ENCODE measurements around the gene RNPEPL1. TPM values are rescaled to one million over a fixed set of nuclear protein-coding genes. Genes with fewer than 3 reads are reported as not detected.
"Not testable (repeated sequence)": the region's sequence is repeated elsewhere in the genome, so short reads cannot be mapped to it uniquely, and the experiment has no call there.

RNPEPL1 gene
- total RNA-seq, 1 experiment from 2014 or later, result 88.2 TPM

GRCh38 chr2:240560480-240561324 lies 7.6 kb upstream of the RNPEPL1 start:
- DNase-seq (ENCODE audit: low read depth, low spot score) (peak; percentile 84), ATAC-seq (peak; percentile 83)
- ChIA-PET CTCF (no interaction called here), POLR2A (interaction anchor here (0.7 kb wide), 2 partner anchors 8 to 125 kb away, joined by 3 to 15 read pairs; partner anchors contain the start of gene RNPEPL1)
- Histone ChIP-seq H3K36me3 (ENCODE audit: control insufficient read depth, insufficient read depth, low read length) (peaks cover 4% of the 10 kb centered on the region), H3K4me3 (ENCODE audit: low read depth in 2 of 2, low read length in 2 of 2) (peak overlapping the region; percentile 74 to 84), H3K27me3 (ENCODE audit: control insufficient read depth, insufficient read depth, low read length) (no peaks in the 10 kb centered on the region), H3K27ac (ENCODE audit: low read length) (peak overlapping the region; percentile 92), H3K9me3 (ENCODE audit: control insufficient read depth, insufficient read depth, low read depth, low read length) (no peaks in the 10 kb centered on the region), H3K4me1 (ENCODE audit: control insufficient read depth, insufficient read depth, low read length) (peaks cover 41% of the 10 kb centered on the region)
- TF ChIP-seq, protein P1, sequence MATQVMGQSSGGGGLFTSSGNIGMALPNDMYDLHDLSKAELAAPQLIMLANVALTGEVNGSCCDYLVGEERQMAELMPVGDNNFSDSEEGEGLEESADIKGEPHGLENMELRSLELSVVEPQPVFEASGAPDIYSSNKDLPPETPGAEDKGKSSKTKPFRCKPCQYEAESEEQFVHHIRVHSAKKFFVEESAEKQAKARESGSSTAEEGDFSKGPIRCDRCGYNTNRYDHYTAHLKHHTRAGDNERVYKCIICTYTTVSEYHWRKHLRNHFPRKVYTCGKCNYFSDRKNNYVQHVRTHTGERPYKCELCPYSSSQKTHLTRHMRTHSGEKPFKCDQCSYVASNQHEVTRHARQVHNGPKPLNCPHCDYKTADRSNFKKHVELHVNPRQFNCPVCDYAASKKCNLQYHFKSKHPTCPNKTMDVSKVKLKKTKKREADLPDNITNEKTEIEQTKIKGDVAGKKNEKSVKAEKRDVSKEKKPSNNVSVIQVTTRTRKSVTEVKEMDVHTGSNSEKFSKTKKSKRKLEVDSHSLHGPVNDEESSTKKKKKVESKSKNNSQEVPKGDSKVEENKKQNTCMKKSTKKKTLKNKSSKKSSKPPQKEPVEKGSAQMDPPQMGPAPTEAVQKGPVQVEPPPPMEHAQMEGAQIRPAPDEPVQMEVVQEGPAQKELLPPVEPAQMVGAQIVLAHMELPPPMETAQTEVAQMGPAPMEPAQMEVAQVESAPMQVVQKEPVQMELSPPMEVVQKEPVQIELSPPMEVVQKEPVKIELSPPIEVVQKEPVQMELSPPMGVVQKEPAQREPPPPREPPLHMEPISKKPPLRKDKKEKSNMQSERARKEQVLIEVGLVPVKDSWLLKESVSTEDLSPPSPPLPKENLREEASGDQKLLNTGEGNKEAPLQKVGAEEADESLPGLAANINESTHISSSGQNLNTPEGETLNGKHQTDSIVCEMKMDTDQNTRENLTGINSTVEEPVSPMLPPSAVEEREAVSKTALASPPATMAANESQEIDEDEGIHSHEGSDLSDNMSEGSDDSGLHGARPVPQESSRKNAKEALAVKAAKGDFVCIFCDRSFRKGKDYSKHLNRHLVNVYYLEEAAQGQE (IDR thresholded peaks at IDR 0.05; ENCODE audit: insufficient read depth in 1 of 2, low read depth in 2 of 2, low read length in 1 of 2), result no peak
- 0 out of 2 replicates have a peak, but pooled peaks have one; percentile 64 for TF ChIP-seq SIN3A (IDR thresholded peaks at IDR 0.05; ENCODE audit: borderline replicate concordance, insufficient read depth, low read depth, low read length)
- peak; percentile 86 for TF ChIP-seq POLR2AphosphoS5 (IDR thresholded peaks at IDR 0.05; ENCODE audit: low read depth, low read length)
- TF ChIP-seq CTCF (IDR thresholded peaks at IDR 0.05), result peak; percentile 23
- in situ Hi-C loops (cut with HindIII; ENCODE audit: low pct_unique_long_range_greater_than_20kb, low sequenced_read_pairs), result no loop called here
- intact Hi-C loops (cut with micrococcal nuclease; ENCODE audit: unreplicated experiment), result no loop called here
- BruUV-seq (replicated peaks), result no TSS peak

- BruUV-seq (replicated peaks), result TSS peak; percentile 91
- no peak for DNase-seq (ENCODE audit: low read depth, low spot score)
- no peaks in the 10 kb centered on the region for H3K9me3 ChIP-seq (ENCODE audit: control insufficient read depth, insufficient read depth, low read depth, low read length)
- intact Hi-C loops (cut with micrococcal nuclease; ENCODE audit: unreplicated experiment), result no loop called here
- ChIA-PET CTCF (no interaction called here), POLR2A (interaction anchor here (0.7 kb wide), 1 partner anchor 7 kb away, joined by 15 read pairs; the partner anchor contains the start of gene RNPEPL1)
- peak overlapping the region; percentile 92 for H3K27ac ChIP-seq (ENCODE audit: low read length)
- no peaks in the 10 kb centered on the region for H3K27me3 ChIP-seq (ENCODE audit: control insufficient read depth, insufficient read depth, low read length)
- ATAC-seq, result peak; percentile 0; the same call in 1 of the 2 replicates
- peaks cover 4% of the 10 kb centered on the region for H3K36me3 ChIP-seq (ENCODE audit: control insufficient read depth, insufficient read depth, low read length)
- in situ Hi-C loops (cut with HindIII; ENCODE audit: low pct_unique_long_range_greater_than_20kb, low sequenced_read_pairs), result no loop called here
- TF ChIP-seq SIN3A (IDR thresholded peaks at IDR 0.05; ENCODE audit: borderline replicate concordance, insufficient read depth, low read depth, low read length) (0 out of 2 replicates have a peak, but pooled peaks have one; percentile 2), POLR2AphosphoS5 (IDR thresholded peaks at IDR 0.05; ENCODE audit: low read depth, low read length) (no peak)
- TF ChIP-seq, protein P1 (IDR thresholded peaks at IDR 0.05; ENCODE audit: insufficient read depth in 1 of 2, low read depth in 2 of 2, low read length in 1 of 2), result no peak
- H3K4me1 ChIP-seq (ENCODE audit: control insufficient read depth, insufficient read depth, low read length), result peaks cover 47% of the 10 kb centered on the region
- peak overlapping the region; percentile 74 to 84 for H3K4me3 ChIP-seq (ENCODE audit: low read depth in 2 of 2, low read length in 2 of 2)
Observed at GRCh38 chr2:240561325-240561971, 6.8 kb upstream of the RNPEPL1 start.

DNA sequence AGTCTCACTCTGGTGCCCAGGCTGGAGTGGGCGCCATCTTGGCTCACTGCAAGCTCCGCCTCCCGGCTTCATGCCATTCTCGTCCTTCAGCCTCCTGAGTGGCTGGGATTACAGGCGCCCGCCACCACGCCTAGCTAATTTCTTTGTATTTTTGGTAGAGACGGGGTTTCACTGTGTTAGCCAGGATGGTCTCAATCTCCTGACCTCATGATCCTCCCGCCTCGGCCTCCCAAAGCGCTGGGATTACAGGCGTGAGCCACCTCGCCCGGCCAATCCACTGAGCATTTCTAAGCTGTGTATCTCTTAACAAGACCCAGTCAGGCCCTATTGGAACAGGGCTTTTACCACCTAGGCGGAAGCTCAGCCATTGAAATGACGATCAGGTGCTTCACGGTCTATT lies 5.1 kb upstream of the RNPEPL1 start:
- POLR2A ChIA-PET, CTCF ChIA-PET: not testable (repeated sequence)

More for the DNA sequence above, 5.1 kb upstream of the RNPEPL1 start:
- BruUV-seq (replicated peaks); in situ Hi-C loops (cut with HindIII; ENCODE audit: low pct_unique_long_range_greater_than_20kb, low sequenced_read_pairs); H3K9me3 ChIP-seq (ENCODE audit: control insufficient read depth, insufficient read depth, low read depth, low read length); H3K27me3 ChIP-seq (ENCODE audit: control insufficient read depth, insufficient read depth, low read length); DNase-seq (ENCODE audit: low read depth, low spot score); ATAC-seq; H3K36me3 ChIP-seq (ENCODE audit: control insufficient read depth, insufficient read depth, low read length); intact Hi-C loops (cut with micrococcal nuclease; ENCODE audit: unreplicated experiment); H3K27ac ChIP-seq (ENCODE audit: low read length); H3K4me3 ChIP-seq (ENCODE audit: low read depth in 2 of 2, low read length in 2 of 2): not testable (repeated sequence)
- H3K4me1 ChIP-seq (ENCODE audit: control insufficient read depth, insufficient read depth, low read length), result peaks cover 47% of the 10 kb centered on the region
